ENCODE measurements around the gene FCMR. TPM values are rescaled to one million over a fixed set of nuclear protein-coding genes. Genes with fewer than 3 reads are reported as not detected.
"Not testable (repeated sequence)": the region's sequence is repeated elsewhere in the genome, so short reads cannot be mapped to it uniquely, and the experiment has no call there.

Gene FCMR
- total and polyA plus RNA-seq, 2 donors from 2014 or later = 1.3 to 16.7 TPM

- Histone ChIP-seq H3K27me3 (ENCODE audit: control insufficient read depth, insufficient read depth, low read length) (no peaks in the 10 kb centered on the region), H3K9me3 (ENCODE audit: control insufficient read depth in 2 of 3, insufficient read depth in 1 of 3, low read length in 3 of 3) (peaks cover 0 to 5% (median 0%) of the 10 kb centered on the region in 3 donors), H3K9ac (ENCODE audit: low read length in 3 of 3) (no peak overlapping the region), H3K36me3 (ENCODE audit: control insufficient read depth in 2 of 3, insufficient read depth in 3 of 3, low read length in 3 of 3) (peaks cover 2 to 8% (median 4%) of the 10 kb centered on the region in 3 donors), H3K27ac (ENCODE audit: low read depth in 2 of 2, low read length in 2 of 2) (no peak overlapping the region), H3K4me3 (ENCODE audit: low read length in 3 of 3) (no peak overlapping the region), H3K4me1 (ENCODE audit: control insufficient read depth in 2 of 3, insufficient read depth in 2 of 3, low read depth in 1 of 3, low read length in 3 of 3) (peaks cover 0 to 4% (median 0%) of the 10 kb centered on the region in 3 donors)
- no peak for FAIRE-seq
- DNase-seq = no peak
- intact Hi-C loops (cut with DNase I) = no loop called here
- TF ChIP-seq CTCF (IDR thresholded peaks at IDR 0.05; ENCODE audit: borderline replicate concordance, extremely low read depth, insufficient read depth) = no peak
Measured at GRCh38 chr1:206926286-206926685, 4.5 kb upstream of the FCMR start.

GRCh38 chr1:206925106-206925736 is 3.5 kb upstream of the FCMR start:
- no peak for FAIRE-seq
- no peak for DNase-seq
- Histone ChIP-seq H3K4me1 (ENCODE audit: control insufficient read depth in 2 of 3, insufficient read depth in 2 of 3, low read depth in 1 of 3, low read length in 3 of 3) (peaks cover 0 to 4% (median 0%) of the 10 kb centered on the region in 3 donors), H3K9me3 (ENCODE audit: control insufficient read depth in 2 of 3, insufficient read depth in 1 of 3, low read length in 3 of 3) (peaks cover 0 to 5% (median 0%) of the 10 kb centered on the region in 3 donors), H3K27me3 (ENCODE audit: control insufficient read depth, insufficient read depth, low read length) (no peaks in the 10 kb centered on the region), H3K4me3 (ENCODE audit: low read length in 3 of 3) (no peak overlapping the region), H3K36me3 (ENCODE audit: control insufficient read depth in 2 of 3, insufficient read depth in 3 of 3, low read length in 3 of 3) (peaks cover 0 to 4% (median 0%) of the 10 kb centered on the region in 3 donors), H3K9ac (ENCODE audit: low read length in 3 of 3) (no peak overlapping the region), H3K27ac (ENCODE audit: low read depth in 2 of 2, low read length in 2 of 2) (no peak overlapping the region)
- intact Hi-C loops (cut with DNase I) = no loop called here
- peak; percentile 4 for TF ChIP-seq CTCF (IDR thresholded peaks at IDR 0.05; ENCODE audit: borderline replicate concordance, extremely low read depth, insufficient read depth)

- intact Hi-C loops (cut with DNase I) = no loop called here
- Histone ChIP-seq H3K9me3 (ENCODE audit: control insufficient read depth in 2 of 3, insufficient read depth in 1 of 3, low read length in 3 of 3) (peaks cover 0 to 5% (median 0%) of the 10 kb centered on the region in 3 donors), H3K4me1 (ENCODE audit: control insufficient read depth in 2 of 3, insufficient read depth in 2 of 3, low read depth in 1 of 3, low read length in 3 of 3) (peaks cover 0 to 4% (median 0%) of the 10 kb centered on the region in 3 donors), H3K27ac (ENCODE audit: low read depth in 2 of 2, low read length in 2 of 2) (no peak overlapping the region), H3K4me3 (ENCODE audit: low read length in 3 of 3) (peak overlapping the region in 1 of 3 donors; percentile 35), H3K9ac (ENCODE audit: low read length in 3 of 3) (no peak overlapping the region), H3K27me3 (ENCODE audit: control insufficient read depth, insufficient read depth, low read length) (no peaks in the 10 kb centered on the region), H3K36me3 (ENCODE audit: control insufficient read depth in 2 of 3, insufficient read depth in 3 of 3, low read length in 3 of 3) (peaks cover 0 to 4% (median 0%) of the 10 kb centered on the region in 3 donors)
- TF ChIP-seq CTCF (IDR thresholded peaks at IDR 0.05; ENCODE audit: borderline replicate concordance, extremely low read depth, insufficient read depth) = no peak
- DNase-seq (no peak), FAIRE-seq (no peak)
Measured at GRCh38 chr1:206924592-206925105, 2.9 kb upstream of the FCMR start.

GRCh38 chr1:206923961-206924557 is 2.3 kb upstream of the FCMR start:
- H3K36me3 ChIP-seq (ENCODE audit: control insufficient read depth in 2 of 3, insufficient read depth in 3 of 3, low read length in 3 of 3); FAIRE-seq; H3K27me3 ChIP-seq (ENCODE audit: control insufficient read depth, insufficient read depth, low read length); intact Hi-C loops (cut with DNase I); H3K27ac ChIP-seq (ENCODE audit: low read depth in 2 of 2, low read length in 2 of 2); H3K9me3 ChIP-seq (ENCODE audit: control insufficient read depth in 2 of 3, insufficient read depth in 1 of 3, low read length in 3 of 3); H3K4me1 ChIP-seq (ENCODE audit: control insufficient read depth in 2 of 3, insufficient read depth in 2 of 3, low read depth in 1 of 3, low read length in 3 of 3): not testable (repeated sequence)
- DNase-seq = peak in 1 of 5 donors; percentile 15
- H3K9ac ChIP-seq (ENCODE audit: low read length in 3 of 3) = peak overlapping the region in 1 of 3 donors; percentile 3
- H3K4me3 ChIP-seq (ENCODE audit: low read length in 3 of 3) = peak overlapping the region in 1 of 3 donors; percentile 35
